Measurements from ENCODE around the gene TAAR2. TPM values are rescaled to one million over a fixed set of nuclear protein-coding genes. Genes with fewer than 3 reads are reported as not detected.
"Not testable (repeated sequence)": the region's sequence is repeated elsewhere in the genome, so short reads cannot be mapped to it uniquely, and the experiment has no call there.

TAAR2 gene, protein sequence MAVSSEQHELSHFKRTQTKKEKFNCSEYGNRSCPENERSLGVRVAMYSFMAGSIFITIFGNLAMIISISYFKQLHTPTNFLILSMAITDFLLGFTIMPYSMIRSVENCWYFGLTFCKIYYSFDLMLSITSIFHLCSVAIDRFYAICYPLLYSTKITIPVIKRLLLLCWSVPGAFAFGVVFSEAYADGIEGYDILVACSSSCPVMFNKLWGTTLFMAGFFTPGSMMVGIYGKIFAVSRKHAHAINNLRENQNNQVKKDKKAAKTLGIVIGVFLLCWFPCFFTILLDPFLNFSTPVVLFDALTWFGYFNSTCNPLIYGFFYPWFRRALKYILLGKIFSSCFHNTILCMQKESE
- not detected for total RNA-seq

DNA sequence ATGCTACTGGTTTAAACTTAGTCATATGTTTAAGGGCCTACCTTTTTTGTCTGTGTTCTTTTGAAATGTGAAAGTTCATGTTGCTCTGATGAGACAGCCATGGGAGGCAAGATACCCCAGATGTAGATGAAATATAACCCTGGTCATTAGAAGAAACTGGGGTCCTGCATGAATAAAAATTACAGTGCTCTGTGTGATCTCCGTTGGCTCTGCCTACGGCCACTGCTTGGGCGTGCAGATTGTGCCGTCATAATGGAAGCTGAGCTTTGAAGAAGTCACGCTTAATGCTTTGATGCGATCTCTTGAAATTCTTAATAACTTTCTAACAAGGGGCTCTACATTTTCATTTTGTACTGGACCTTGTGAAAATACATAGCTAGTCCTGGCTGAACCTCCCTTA, at the start of gene TAAR2:
TAAR2 (minus strand) TSS at position 101 of the 400 bp plus-strand sequence; CDS start at position 101, 0 bp downstream.
- DNase-seq = no peak

DNA sequence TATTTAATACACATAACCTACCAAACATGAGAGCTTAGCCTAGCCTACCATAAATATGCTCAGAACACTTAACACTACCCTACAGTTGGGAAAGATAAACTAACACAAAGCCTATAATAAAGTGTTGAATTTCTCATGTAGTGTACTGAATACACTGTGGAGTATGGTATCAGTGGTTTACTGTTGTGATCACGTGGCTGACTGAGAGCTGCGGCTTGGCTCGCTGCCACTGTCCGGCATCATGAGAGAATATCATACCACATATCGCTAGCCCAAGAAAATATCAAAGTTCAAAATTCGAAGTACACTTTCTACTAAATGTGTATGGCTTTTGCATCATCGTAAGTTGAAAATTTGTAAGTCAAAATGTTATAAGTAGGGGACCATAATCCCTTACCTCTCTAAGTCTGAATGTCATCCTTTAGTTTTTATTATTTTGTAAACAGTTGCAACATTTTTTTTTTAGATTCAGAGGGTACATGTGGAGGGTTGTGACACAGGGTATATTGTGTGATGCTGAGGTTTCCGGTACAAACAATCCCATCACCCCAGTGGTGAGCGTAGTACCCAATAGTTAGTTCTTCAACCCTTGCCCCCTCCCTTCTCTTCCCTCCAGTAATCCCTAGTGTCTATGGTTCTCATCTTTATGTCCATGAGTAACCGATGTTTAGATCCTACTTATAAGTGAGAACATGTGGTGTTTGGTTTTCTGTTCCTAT, 49.5 kb upstream of the TAAR2 start:
- no peak for DNase-seq

DNA sequence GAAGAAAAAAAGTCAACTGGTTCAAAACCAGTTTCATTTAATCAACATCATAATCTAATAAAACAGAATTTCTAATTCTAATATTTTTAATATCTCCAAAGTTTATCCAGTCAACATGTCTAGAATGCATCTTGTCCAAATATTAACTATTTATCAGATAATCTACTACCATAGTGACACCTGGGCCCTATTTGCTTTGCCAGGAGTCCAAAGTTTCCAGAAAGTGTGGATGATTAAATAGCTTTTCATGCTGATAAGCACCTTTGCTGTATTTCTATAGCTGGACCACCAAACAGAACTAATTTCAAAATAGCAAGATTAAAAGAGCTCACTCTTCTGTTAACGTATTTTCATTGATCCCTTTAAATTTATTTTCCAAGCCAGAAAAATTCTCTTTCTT, 47.2 kb upstream of the TAAR2 start:
- no peak for DNase-seq

DNA sequence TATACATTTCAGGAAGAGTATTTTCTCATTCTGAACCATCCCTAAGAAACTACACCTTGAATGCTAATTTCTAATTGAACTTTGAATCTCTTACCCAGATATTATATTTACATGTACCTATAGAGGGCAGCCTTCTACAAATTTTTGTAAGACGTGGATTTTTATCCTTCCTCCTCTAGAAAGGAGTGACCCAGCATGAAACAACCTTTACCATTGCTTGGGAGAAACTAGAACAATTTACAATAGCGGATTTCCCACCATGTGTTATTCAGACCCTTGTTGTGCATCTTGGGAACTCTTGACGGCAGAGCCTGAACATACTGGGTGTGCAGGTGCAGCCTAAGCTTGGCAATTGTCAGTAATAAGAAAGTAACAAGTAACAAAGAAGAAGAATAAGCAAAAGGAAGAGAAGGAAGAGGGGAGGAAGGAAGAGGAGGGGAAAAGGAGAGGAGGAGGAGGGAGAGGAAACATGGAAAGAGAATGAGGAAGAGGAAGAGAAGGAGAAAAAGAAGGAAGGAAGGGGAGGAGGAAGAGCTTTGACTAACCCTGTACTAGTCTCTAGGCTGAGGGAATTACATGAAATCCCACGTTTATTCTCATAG, 45.7 kb upstream of the TAAR2 start:
- DNase-seq = peak; percentile 37

DNA sequence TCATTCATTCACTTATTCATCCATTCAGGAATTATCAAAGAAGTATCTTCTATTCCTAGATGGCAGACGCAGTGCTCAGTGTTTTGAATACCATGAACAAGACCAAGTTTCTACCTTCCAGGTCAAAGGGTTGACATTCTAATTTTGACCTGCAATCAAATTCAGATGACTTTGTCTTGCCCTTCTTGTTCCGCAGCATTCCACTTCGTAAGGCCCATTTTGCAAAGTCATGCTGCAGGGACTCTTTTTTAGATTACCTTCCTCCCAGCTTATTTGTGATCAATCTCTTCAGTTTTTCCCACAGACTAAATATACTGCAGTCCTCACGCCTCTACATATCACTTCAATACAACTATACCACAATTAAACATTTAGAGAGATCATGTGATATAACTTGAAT, 42.0 kb upstream of the TAAR2 start:
- no peak for DNase-seq

DNA sequence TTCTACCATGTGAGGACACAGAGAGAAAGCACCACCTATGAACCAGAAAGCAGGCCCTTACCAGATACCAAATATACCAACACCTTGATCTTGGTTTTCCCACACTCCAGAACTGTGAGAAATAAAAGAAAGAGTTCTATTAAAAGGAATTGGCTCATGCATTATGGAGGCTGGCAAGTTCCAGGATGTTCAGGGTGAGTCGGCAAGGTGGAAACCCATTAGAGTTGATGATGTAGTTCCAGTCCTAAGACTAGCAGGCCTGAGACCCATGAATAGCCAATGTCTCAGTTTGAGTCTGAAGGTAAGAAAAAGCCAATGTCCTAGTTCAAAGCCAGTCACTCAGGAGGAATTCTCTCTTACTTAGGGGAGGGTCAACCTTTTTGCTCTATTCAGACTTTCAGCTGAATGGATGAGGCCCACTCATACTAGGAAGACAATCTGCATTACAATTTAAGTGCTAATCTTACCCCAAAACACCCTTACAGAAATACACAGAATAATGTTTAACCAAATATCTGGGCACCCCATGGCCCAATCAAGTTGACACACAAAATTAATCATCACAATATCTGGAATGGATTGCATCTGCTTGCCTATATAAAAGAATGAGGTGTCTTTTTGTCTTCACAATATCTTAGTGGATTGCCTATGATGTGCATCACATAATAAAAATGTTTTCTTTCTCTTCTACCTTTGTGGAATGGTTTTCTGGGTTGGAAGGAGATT, 40.4 kb upstream of the TAAR2 start:
- DNase-seq = no peak

DNA sequence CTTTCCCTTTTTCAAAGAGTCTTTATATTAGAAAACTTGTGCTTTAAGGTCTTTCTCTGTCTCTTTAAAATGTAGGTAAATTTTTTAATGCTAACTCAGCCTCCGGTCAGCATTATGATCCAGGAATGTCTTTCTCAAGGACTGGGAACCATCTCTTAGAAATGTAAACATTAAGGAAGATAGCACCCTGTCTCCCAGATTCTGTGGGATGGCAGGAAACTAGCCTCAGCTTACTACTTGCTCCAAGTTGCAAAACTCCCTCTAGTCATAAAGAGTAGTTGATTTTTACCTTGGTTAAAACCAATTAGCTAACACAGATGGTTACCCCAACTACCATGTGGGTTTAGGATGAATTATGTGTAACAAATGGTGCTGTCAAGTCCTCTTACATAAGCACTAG, 39.6 kb upstream of the TAAR2 start:
- DNase-seq = no peak

DNA sequence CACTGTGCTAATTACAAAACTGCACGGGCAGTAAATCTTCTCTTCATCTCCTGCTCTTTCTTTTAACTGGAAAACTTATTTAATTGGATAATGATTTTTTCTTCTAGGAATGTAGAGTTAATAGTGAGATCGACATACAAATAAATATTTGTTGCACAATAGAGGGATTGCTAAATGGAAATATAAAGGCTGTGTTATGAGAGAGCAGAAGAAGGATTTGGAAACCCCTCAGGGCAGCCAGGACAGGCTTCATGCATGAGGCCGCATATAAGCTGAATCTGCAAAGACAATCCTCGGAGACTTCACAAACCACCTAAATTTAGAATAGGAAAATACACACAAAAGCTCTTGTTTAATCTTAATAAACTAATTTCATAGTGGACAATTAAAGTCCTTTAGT, 37.8 kb upstream of the TAAR2 start:
- DNase-seq = no peak

DNA sequence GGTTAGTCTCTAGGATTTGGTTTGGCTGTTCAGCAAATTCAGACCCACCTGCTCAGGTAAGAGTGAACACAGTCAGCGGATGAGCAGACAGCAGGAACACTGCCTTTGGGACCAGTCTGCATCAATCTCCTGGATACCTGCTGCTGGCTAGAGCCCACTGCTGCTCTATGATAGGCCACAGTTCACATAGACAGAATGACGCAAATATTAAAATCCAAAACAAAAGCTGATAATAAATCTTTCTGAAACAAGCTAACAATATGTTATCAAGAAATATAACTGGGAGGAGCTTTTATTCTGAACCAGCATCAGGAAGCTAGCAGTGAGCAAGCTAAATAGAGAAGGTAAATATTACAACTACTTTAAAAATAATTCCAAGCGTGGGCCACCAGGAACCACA, 35.0 kb upstream of the TAAR2 start, which contains the start of gene TAAR1:
TAAR1 (minus strand) TSS at position 101 of the 400 bp plus-strand sequence. CDS start 13,179 bp downstream, outside the sequence.
- DNase-seq = no peak

DNA sequence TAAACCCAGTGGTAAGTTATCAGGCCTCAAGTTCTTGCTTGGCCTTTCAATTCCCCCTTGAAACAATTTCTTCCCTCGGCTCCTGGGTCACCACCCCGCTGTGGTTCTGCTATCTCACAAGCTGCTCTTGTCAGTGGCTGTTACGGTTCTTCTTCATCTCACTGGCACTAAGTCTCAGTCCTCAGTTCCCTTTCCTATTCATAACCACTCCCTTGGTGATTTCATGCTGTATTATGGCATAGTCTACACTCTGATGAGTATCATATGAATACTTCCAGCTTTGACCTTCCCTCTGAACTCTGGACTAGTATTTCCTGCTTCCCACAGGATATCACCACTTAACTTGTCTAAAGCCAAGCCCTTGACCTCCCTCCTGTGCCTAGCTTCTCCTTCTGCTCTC, 27.0 kb upstream of the TAAR2 start:
- no peak for DNase-seq

DNA sequence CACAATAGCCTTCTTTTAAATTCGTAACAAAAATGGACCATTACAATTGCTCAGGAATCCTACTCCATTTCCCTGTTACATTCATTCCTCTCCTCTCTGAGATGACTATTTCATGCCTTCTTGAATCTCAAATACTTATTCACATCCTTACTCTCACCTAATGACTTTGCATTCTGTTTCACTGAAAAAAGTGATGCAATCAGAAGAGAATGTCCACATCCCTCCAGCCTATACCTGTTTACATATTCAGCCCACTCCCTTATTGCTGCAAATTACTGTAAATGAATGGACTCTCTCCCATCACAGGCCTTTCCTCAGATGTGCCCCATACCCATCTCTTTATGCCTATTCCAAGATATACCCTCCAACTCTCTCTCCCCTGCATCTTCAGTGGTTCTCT, 26.4 kb upstream of the TAAR2 start:
- DNase-seq = no peak

DNA sequence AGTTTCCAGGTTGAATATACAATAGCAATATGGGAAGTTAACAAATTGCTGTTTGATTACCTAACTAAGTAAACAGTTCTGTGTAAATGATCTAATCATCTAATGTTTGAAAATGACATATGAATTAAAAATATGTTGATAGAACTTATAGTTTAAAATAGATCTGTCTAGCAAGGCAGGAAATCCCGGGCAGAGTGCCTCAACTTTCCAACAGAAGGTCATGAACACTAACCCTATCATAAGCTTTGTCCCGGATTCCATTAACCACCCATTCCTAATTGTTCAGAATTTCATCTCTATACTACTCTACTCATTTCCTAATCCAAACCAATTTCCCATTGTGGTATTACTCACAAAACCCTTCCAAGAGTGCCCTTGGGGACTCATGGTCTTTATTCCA, 24.8 kb upstream of the TAAR2 start:
- no peak for DNase-seq

DNA sequence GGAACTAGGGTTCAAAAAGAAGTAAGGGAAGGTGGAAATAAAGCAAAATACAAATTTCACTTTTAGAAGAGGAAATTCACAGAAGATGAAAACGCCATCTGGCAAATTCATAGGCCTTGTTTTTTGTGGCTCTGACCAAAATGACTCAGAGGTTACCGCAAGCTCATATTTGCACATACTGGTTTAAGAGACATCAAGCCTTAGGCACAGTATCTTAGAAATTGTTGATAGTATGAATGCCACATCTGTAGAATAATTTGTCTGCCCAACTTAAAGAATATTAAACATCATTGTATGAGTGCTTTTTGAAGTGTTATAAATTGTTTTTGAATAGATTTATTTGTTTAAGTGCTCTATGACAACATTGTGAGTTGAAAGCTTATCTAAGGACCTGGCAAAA, 24.3 kb upstream of the TAAR2 start:
- DNase-seq = no peak

DNA sequence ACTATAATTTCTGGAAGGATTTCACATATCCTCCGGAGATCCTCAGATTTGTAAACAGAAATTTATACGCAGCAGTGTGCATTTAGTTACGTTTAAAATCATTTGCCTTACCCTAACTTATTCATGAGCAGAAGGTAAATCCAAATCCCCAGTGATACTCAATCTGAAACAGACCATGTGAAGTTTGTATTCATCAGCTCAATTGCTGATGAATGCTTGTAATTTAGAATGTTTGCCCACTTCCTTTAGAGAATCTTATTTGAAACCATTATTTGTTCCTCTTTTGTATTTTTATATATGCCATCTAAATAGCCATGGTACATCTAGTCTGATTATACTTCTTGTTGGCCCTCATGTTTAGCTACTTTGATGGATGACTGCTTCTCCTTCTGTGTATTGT, 19.5 kb upstream of the TAAR2 start:
- no peak for DNase-seq

DNA sequence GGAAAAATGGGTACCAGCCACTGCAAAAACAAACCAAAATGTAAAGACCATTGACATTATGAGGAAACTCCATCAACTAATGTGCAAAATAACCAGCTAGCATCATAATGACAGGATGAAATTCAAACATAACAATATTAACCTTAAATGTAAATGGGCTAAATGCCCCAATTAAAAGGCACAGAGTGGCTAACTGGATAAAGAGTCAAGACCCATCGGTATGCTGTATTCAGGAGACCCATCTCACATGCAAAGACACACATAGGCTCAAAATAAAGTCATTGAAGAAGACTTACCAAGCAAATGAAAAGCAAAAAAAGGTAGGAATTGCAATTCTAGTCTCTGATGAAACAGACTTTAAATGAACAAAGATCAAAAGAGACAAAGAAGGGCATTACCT, 13.1 kb upstream of the TAAR2 start:
- not testable (repeated sequence) for DNase-seq

DNA sequence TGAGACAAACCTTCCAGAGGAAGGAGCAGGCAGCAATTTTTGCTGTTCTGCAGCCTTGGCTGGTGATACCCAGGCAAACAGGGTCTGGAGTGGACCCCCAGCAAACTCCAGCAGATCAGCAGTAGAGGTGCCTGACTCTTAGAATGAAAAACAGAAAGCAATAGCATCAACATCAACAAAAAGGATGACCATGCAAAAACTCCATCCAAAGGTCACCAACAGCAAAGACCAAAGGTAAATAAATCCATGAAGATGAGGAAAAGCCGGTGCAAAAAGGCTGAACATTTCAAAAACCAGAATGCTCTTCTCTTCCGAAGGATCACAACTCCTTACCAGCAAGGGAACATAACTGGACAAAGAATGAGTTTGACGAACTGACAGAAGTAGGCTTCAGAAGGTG, 11.8 kb upstream of the TAAR2 start:
- not testable (repeated sequence) for DNase-seq

DNA sequence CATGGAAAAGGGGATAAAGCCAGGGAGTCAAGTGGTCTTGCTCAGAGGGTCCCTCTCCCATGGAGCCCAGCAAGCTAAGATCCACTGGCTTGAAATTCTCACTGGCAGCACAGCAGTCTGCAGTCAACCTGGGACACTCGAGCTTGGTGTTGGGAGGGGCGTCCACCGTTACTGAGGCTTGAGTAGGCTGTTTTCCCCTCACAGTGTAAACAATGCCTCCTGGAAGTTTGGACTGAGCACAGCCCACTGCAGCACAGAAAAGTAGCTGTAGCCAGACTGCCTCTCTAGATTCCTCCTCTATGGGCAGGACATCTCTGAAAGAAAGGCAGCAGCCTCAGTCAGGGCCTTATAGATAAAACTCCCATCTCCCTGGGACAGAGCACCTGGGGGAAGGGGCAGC, 11.2 kb upstream of the TAAR2 start:
- DNase-seq = not testable (repeated sequence)

DNA sequence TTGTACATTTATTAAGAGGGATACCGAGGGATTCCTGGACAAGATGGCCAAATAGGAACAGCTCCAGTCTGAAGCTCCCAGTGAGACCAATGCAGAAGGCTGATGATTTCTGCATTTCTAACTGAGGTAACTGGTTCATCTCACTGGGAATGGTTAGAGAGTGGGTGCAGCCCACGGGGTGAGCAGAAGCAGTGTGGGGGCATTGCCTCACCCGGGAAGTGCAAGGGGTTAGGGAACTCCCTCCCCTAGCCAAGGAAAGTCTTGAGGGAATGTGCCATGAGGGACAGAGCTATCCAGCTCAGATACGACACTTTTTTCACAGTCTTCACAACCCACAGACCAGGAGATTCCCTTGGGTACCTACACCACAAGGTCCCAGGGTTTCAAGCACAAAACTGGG, 10.7 kb upstream of the TAAR2 start:
- DNase-seq = no peak

DNA sequence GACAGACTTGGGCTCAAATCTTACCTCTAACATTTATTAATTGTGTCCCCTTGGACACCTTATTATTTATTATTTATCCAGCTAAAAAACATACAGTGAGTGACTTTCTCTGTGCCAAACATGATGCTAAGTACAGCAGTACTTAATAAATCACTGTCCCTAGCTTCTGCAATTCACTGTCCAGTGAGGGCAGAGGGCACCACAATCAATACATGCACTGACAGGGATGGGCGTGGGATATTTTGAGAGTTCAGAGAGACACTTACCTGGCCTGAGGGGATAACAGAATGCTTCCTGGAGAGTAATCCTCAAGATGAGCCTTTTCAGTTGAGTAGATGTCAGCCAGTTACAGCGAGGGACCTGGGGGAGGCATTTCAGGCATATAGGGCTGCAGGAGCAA, 9.3 kb upstream of the TAAR2 start:
- DNase-seq = no peak

DNA sequence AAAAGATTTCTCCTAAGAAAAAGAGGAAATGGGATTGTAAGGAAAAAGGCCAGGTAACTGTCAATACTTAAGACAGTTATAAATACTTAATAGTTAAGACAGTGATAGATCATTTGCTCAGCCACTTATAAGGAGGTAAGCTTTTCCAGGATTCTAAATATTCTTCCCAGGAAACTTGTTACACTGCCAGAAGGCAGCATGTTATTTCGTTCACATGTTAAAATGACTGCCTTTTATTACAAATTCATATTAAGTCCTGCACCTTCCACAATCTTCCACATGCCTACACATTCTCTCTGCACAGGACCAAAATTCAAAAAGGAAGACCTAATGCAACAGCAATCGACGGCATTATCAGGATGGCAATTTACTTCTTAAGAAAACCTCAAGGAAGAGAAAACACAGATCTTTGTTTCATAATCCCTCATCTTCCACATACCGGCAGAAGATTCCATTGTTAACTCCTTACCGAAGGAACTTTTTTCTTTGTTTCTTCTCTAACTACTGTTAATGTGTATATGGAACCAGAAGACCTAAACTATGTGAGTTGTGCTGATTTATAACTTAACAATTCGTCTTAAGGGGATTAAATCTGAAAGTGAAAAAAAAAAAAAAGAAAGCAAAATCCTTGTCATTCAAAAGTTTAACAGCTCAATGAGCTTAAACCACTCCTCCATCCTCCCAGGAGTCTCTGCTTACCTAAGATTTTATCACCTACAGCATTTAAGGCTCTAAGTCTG, 799 bp downstream of the TAAR2 start:
- DNase-seq = no peak

DNA sequence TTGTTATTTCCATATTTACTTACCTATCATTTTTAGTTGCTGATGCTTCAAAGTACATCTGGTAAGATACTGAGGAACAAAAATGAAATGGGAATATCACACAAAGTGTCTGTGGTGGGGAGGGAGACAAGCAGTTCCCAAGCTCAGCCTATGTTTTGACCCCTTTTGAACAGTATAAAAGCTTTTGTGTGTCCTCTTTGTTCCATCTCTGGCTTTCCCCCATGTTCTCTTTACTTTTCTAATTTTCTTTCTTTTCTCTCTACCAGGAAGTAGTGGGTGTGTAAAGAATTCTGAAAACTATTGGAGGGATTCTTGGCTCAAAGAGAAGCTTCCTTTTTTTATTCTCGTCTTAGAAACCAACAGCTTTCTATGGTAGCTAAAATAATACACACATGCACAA, 7.4 kb downstream of the TAAR2 start:
- DNase-seq = no peak

DNA sequence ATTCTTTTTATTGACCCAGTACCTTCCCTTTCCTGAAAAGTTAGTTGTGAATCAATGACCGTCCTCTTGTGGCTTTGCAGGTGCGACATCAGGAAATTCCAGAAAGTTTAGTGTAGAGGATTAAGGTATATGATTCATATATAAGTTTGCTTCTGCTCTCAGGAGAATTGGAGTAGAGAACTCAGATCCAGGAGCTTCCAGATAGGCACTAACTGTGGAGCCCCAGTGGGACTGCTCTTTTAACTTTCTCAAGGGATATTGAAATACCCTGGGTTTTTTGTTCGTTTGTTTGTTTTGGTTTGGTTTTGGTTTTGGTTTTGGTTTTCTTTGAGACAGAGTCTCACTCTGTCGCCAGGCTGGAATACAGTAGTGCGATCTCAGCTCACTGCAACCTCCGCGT, 9.5 kb downstream of the TAAR2 start:
- DNase-seq = no peak

Data from tongue (tissue), 2 donors.